Liver (tissue), 9 donors: Measurements from ENCODE around the gene PLEKHM2. TPM values are rescaled to one million over a fixed set of nuclear protein-coding genes. Genes with fewer than 3 reads are reported as not detected.
"Not testable (repeated sequence)": the region's sequence is repeated elsewhere in the genome, so short reads cannot be mapped to it uniquely, and the experiment has no call there.

Experiments
- DNase-seq: peaks from one replicate; pipeline ENCODE4 v3.0.0-alpha.2; 2017; ENCODE audit warnings: low spot score
- H3K27ac ChIP-seq, 2 donors: one replicate each; pipeline ENCODE4 v1.7.0; 2013; ENCODE audit warnings: inconsistent platforms in 2 of 2, low read length in 2 of 2, control low read depth in 1 of 2, low read depth in 1 of 2, mild to moderate bottlenecking in 1 of 2
- H3K27me3 ChIP-seq, 4 donors: one replicate each; pipeline versions ENCODE4 v1.6.1 to v1.7.0; 2013; ENCODE audit warnings: low read length in 3 of 4, inconsistent platforms in 1 of 4, mild to moderate bottlenecking in 1 of 4, moderate library complexity in 1 of 4; ENCODE audit not compliant: control insufficient read depth in 4 of 4, insufficient read depth in 4 of 4
- H3K36me3 ChIP-seq, 4 donors: one replicate each; pipeline versions ENCODE4 v1.6.1 to v1.7.0; 2013; ENCODE audit warnings: low read length in 3 of 4, mild to moderate bottlenecking in 3 of 4, low read depth in 1 of 4, moderate library complexity in 1 of 4; ENCODE audit not compliant: control insufficient read depth in 4 of 4, insufficient read depth in 3 of 4
- H3K4me1 ChIP-seq, 4 donors: one replicate each; pipeline versions ENCODE4 v1.6.1 to v1.7.0; 2013; ENCODE audit warnings: low read length in 3 of 4, mild to moderate bottlenecking in 3 of 4, moderate library complexity in 1 of 4; ENCODE audit not compliant: control insufficient read depth in 4 of 4, insufficient read depth in 4 of 4
- H3K4me3 ChIP-seq, 3 donors: one replicate each; pipeline versions ENCODE4 v1.6.1 to v1.7.0; 2013; ENCODE audit warnings: low read length in 3 of 3, control low read depth in 1 of 3, low read depth in 1 of 3, mild to moderate bottlenecking in 1 of 3
- H3K9ac ChIP-seq, 2 donors: one replicate each; pipeline ENCODE4 v1.7.0; 2013; ENCODE audit warnings: low read length in 2 of 2, mild to moderate bottlenecking in 2 of 2, moderate library complexity in 2 of 2, control low read depth in 1 of 2, low read depth in 1 of 2
- H3K9me3 ChIP-seq, 4 donors: one replicate each; pipeline versions ENCODE4 v1.6.1 to v1.7.0; 2013; ENCODE audit warnings: low read length in 3 of 4; ENCODE audit not compliant: control insufficient read depth in 4 of 4
- ATF3 ChIP-seq: IDR thresholded peaks from 2 replicates; pipeline ENCODE4 v1.6.1; 2016; ENCODE audit warnings: antibody characterized with exemption
- CTCF ChIP-seq: fragments of 150-350 bp; IDR thresholded peaks from 2 replicates; pipeline ENCODE4 v1.5.1; 2017; ENCODE audit warnings: improper control_type of control experiment, low read depth, low read length; ENCODE audit not compliant: missing input control
- EGR1 ChIP-seq, 2 donors: IDR thresholded peaks; 2 replicates each; pipeline ENCODE4 v1.6.1; 2016 to 2018; ENCODE audit warnings: antibody characterized with exemption in 2 of 2, low read depth in 2 of 2
- FOXA1 ChIP-seq: IDR thresholded peaks from 2 replicates; pipeline ENCODE4 v1.6.1; 2016; ENCODE audit warnings: antibody characterized with exemption
- FOXA2 ChIP-seq: IDR thresholded peaks from 2 replicates; pipeline ENCODE4 v1.6.1; 2016; ENCODE audit warnings: antibody characterized with exemption
- GABPA ChIP-seq, 2 donors: IDR thresholded peaks in 1 of 2; conservative IDR thresholded peaks in 1 of 2; 2 replicates each; pipeline ENCODE4 v1.6.1; 2016; ENCODE audit warnings: antibody characterized with exemption in 2 of 2, mild to moderate bottlenecking in 1 of 2, moderate library complexity in 1 of 2
- HNF4A ChIP-seq, 2 donors: conservative IDR thresholded peaks; 2 replicates each; pipeline ENCODE4 v1.6.1; 2016; ENCODE audit warnings: antibody characterized with exemption in 2 of 2, mild to moderate bottlenecking in 2 of 2
- HNF4G ChIP-seq: IDR thresholded peaks from 2 replicates; pipeline ENCODE4 v1.6.1; 2016; ENCODE audit warnings: antibody characterized with exemption
- JUND ChIP-seq, 2 donors: IDR thresholded peaks; 2 replicates each; pipeline ENCODE4 v1.6.1; 2016; ENCODE audit warnings: antibody characterized with exemption in 2 of 2
- MAX ChIP-seq: IDR thresholded peaks from 2 replicates; pipeline ENCODE4 v1.6.1; 2016; ENCODE audit warnings: antibody characterized with exemption
- NR2F2 ChIP-seq: IDR thresholded peaks from 2 replicates; pipeline ENCODE4 v1.6.1; 2016; ENCODE audit warnings: antibody characterized with exemption
- RAD21 ChIP-seq, 2 donors: IDR thresholded peaks; 2 replicates each; pipeline ENCODE4 v1.6.1; 2016; ENCODE audit warnings: antibody characterized with exemption in 2 of 2, mild to moderate bottlenecking in 2 of 2
- RXRA ChIP-seq, 2 donors: IDR thresholded peaks; 2 replicates each; pipeline ENCODE4 v1.6.1; 2017 to 2018; ENCODE audit warnings: antibody characterized with exemption in 2 of 2, mild to moderate bottlenecking in 1 of 2
- SP1 ChIP-seq: IDR thresholded peaks from 2 replicates; pipeline ENCODE4 v1.6.1; 2018; ENCODE audit warnings: antibody characterized with exemption, mild to moderate bottlenecking
- YY1 ChIP-seq: IDR thresholded peaks from 2 replicates; pipeline ENCODE4 v1.6.1; 2016; ENCODE audit warnings: antibody characterized with exemption, mild to moderate bottlenecking
- ZBTB33 ChIP-seq: IDR thresholded peaks from 2 replicates; pipeline ENCODE4 v1.6.1; 2016; ENCODE audit warnings: antibody characterized with exemption
- WGBS: extraction: QIAGEN DNeasy Blood & Tissue Kit; methylation state at CpG from one replicate; pipeline ENCODE4 v1.1.7; 2013; 5-methylcytosine and 5-hydroxymethylcytosine counted together
- polyA plus RNA-seq, 2 donors: library from polyadenylated mRNA; stranded (reverse) in 1 of 2; unstranded in 1 of 2; fragments of 200-250 nt in 1 of 2; fragments of >200 nt in 1 of 2; fragmentation: Nextera tagmentation in 1 of 2; extraction: Ambion mirVana in 1 of 2; gene quantifications; one replicate each; pipeline versions ENCODE4 v1.2.1 to v1.2.3, GENCODE V29; 2013 to 2015
- total RNA-seq, 2 donors: library from RNA; depleted of rRNA; stranded (reverse); fragments of >200 nt; gene quantifications; one replicate each; pipeline ENCODE4 v1.2.3, GENCODE V29; 2014
- donor health status: healthy.
- donor health status: healthy.
- donor health status: healthy.
- donor health status: healthy.
- donor health status: healthy.

The PLEKHM2 gene
- total and polyA plus RNA-seq, 4 donors: 4.1 to 22.6 (median 17.0) TPM

- Histone ChIP-seq H3K27ac (no peak overlapping the region), H3K9ac (no peak overlapping the region), H3K9me3 (no peaks in the 10 kb centered on the region), H3K4me3 (no peak overlapping the region), H3K4me1 (no peaks in the 10 kb centered on the region), H3K36me3 (peaks cover 14 to 52% (median 46%) of the 10 kb centered on the region in 4 donors), H3K27me3 (no peaks in the 10 kb centered on the region)
- WGBS: 99% methylated on average over 1 of the region's 1 CpG
- DNase-seq: no peak
- TF ChIP-seq RXRA (IDR thresholded peaks at IDR 0.05) (no peak), SP1 (no peak), NR2F2 (no peak), HNF4A (conservative IDR thresholded peaks at IDR 0.05) (no peak), RAD21 (IDR thresholded peaks at IDR 0.05) (no peak), FOXA2 (no peak), FOXA1 (no peak), MAX (no peak), GABPA (IDR thresholded peaks at IDR 0.05 in 1 of 2, conservative IDR thresholded peaks at IDR 0.05 in 1 of 2) (no peak), ZBTB33 (no peak)
Observed at GRCh38 chr1:15649937-15650336, 34.2 kb upstream of the PLEKHM2 start.

- peaks cover 14 to 51% (median 41%) of the 10 kb centered on the region in 4 donors for H3K36me3 ChIP-seq
- H3K27me3 ChIP-seq: no peaks in the 10 kb centered on the region
- no peak overlapping the region for H3K9ac ChIP-seq
- DNase-seq: no peak
- TF ChIP-seq EGR1 (IDR thresholded peaks at IDR 0.05; ENCODE audit: low read depth in 2 of 2) (no peak), CTCF (no peak), GABPA (IDR thresholded peaks at IDR 0.05 in 1 of 2, conservative IDR thresholded peaks at IDR 0.05 in 1 of 2) (no peak), NR2F2 (no peak), FOXA2 (no peak), RXRA (IDR thresholded peaks at IDR 0.05) (no peak), ATF3 (no peak), SP1 (no peak), YY1 (no peak), ZBTB33 (no peak), HNF4G (no peak), RAD21 (IDR thresholded peaks at IDR 0.05) (no peak), JUND (IDR thresholded peaks at IDR 0.05) (no peak), MAX (no peak), FOXA1 (no peak)
- no peaks in the 10 kb centered on the region for H3K4me1 ChIP-seq
- H3K9me3 ChIP-seq: no peaks in the 10 kb centered on the region
- WGBS: 98% methylated on average over 2 of the region's 2 CpGs
- H3K4me3 ChIP-seq: no peak overlapping the region
- H3K27ac ChIP-seq: no peak overlapping the region
Observed at GRCh38 chr1:15650433-15650832, 33.7 kb upstream of the PLEKHM2 start.

- H3K27ac ChIP-seq, H3K9me3 ChIP-seq, H3K4me3 ChIP-seq, H3K4me1 ChIP-seq, H3K27me3 ChIP-seq, H3K9ac ChIP-seq, DNase-seq: not testable (repeated sequence)
- peaks cover 17 to 57% (median 45%) of the 10 kb centered on the region in 4 donors for H3K36me3 ChIP-seq
- 93% methylated on average over 6 of the region's 6 CpGs for WGBS
Observed at GRCh38 chr1:15652130-15652529, 32.0 kb upstream of the PLEKHM2 start.
